ENCODE results near the gene DNAJC5. TPM values are rescaled to one million over a fixed set of nuclear protein-coding genes. Genes with fewer than 3 reads are reported as not detected.

DNAJC5 gene
- total RNA-seq, 3 donors from 2014 or later, result 57.5 to 65.9 (median 65.4) TPM

- H3K4me1 ChIP-seq (ENCODE audit: low read depth), result no peaks in the 10 kb centered on the region
- intact Hi-C loops (cut with DNase I, micrococcal nuclease), result no loop called here
- no peak overlapping the region for H3K4me3 ChIP-seq
- DNase-seq (no peak), ATAC-seq (no peak)
- no peaks in the 10 kb centered on the region for H3K9me3 ChIP-seq
- H3K36me3 ChIP-seq (ENCODE audit: low read depth), result peaks cover 2% of the 10 kb centered on the region
- TF ChIP-seq CTCF (IDR thresholded peaks at IDR 0.05), result no peak
These were observed 12.4 kb upstream of the DNAJC5 start for GRCh38 chr20:63882257-63883200.

- TF ChIP-seq CTCF (IDR thresholded peaks at IDR 0.05), result no peak
- no peaks in the 10 kb centered on the region for H3K4me1 ChIP-seq (ENCODE audit: low read depth)
- intact Hi-C loops (cut with DNase I, micrococcal nuclease), result no loop called here
- peaks cover 2% of the 10 kb centered on the region for H3K36me3 ChIP-seq (ENCODE audit: low read depth)
- H3K9me3 ChIP-seq, result no peaks in the 10 kb centered on the region
- H3K4me3 ChIP-seq, result no peak overlapping the region
- ATAC-seq (no peak), DNase-seq (no peak)
These were observed 11.7 kb upstream of the DNAJC5 start for GRCh38 chr20:63883201-63883593.

- no peak for DNase-seq
- no peaks in the 10 kb centered on the region for H3K9me3 ChIP-seq
- no peak for ATAC-seq
- H3K4me1 ChIP-seq (ENCODE audit: low read depth), result no peaks in the 10 kb centered on the region
- H3K36me3 ChIP-seq (ENCODE audit: low read depth), result peaks cover 2% of the 10 kb centered on the region
- no peak for TF ChIP-seq CTCF (IDR thresholded peaks at IDR 0.05)
- intact Hi-C loops (cut with DNase I, micrococcal nuclease), result no loop called here
- no peak overlapping the region for H3K4me3 ChIP-seq
These were observed 10.2 kb upstream of the DNAJC5 start for GRCh38 chr20:63884506-63885263.

- no peak for TF ChIP-seq CTCF (IDR thresholded peaks at IDR 0.05)
- H3K4me1 ChIP-seq (ENCODE audit: low read depth), result no peaks in the 10 kb centered on the region
- intact Hi-C loops (cut with DNase I, micrococcal nuclease), result no loop called here
- peak; percentile 56 for ATAC-seq
- no peaks in the 10 kb centered on the region for H3K9me3 ChIP-seq
- no peak for DNase-seq
- peaks cover 2% of the 10 kb centered on the region for H3K36me3 ChIP-seq (ENCODE audit: low read depth)
- H3K4me3 ChIP-seq, result no peak overlapping the region
These were observed 9.5 kb upstream of the DNAJC5 start for GRCh38 chr20:63885264-63886053.

- intact Hi-C loops (cut with DNase I, micrococcal nuclease), result no loop called here
- Histone ChIP-seq H3K9me3 (no peaks in the 10 kb centered on the region), H3K36me3 (ENCODE audit: low read depth) (peaks cover 7% of the 10 kb centered on the region), H3K4me3 (no peak overlapping the region), H3K4me1 (ENCODE audit: low read depth) (no peaks in the 10 kb centered on the region)
- ATAC-seq (no peak), DNase-seq (no peak)
- no peak for TF ChIP-seq CTCF (IDR thresholded peaks at IDR 0.05)
These were observed 8.9 kb upstream of the DNAJC5 start for GRCh38 chr20:63886054-63886419.
